HG02938 (cell line): ENCODE results near the gene PEBP1.

ENCODE experiments used
- ATAC-seq: cut with Tn5 transposase; IDR thresholded peaks from one replicate; pipeline ENCODE4 v1.9.1; 2021; ENCODE audit warnings: mild to moderate bottlenecking, moderate library complexity; ENCODE audit not compliant: unreplicated experiment

The PEBP1 gene

GRCh38 chr12:118190266-118190665, 54.3 kb downstream of the PEBP1 start:
- no peak for ATAC-seq

- no peak for ATAC-seq
Measured at GRCh38 chr12:118193477-118193876, 57.6 kb downstream of the PEBP1 start.

- ATAC-seq: no peak
Measured at GRCh38 chr12:118193958-118194357, 58.0 kb downstream of the PEBP1 start.
